ENCODE results near the gene ZSWIM5.

Gene ZSWIM5

GRCh38 chr1:45043094-45043493 lies 163.3 kb downstream of the ZSWIM5 start:
- no peak overlapping the region for H3K27ac ChIP-seq (ENCODE audit: extremely low read depth, low read depth, low read length)
- peaks cover 0 to 10% of the 10 kb centered on the region in 2 experiments; a peak in 1 of 3 replicates for H3K36me3 ChIP-seq (ENCODE audit: control insufficient read depth in 2 of 2, insufficient read depth in 1 of 2, low read length in 2 of 2)
- CTCF ChIA-PET: no interaction called here
- H3K4me3 ChIP-seq (ENCODE audit: low read depth, low read length): no peak overlapping the region
- H3K4me1 ChIP-seq (ENCODE audit: control insufficient read depth, insufficient read depth, low read length): no peaks in the 10 kb centered on the region
- POLR2A ChIA-PET: no interaction called here
- H3K9me3 ChIP-seq (ENCODE audit: control insufficient read depth, insufficient read depth, low read depth, low read length): no peaks in the 10 kb centered on the region
- TF ChIP-seq ZNF843 (tag by site-specific recombination; IDR thresholded peaks at IDR 0.05) (no peak), ZNF24 (tag by site-specific recombination; IDR thresholded peaks at IDR 0.05) (no peak), ZNF114 (tag by site-specific recombination; IDR thresholded peaks at IDR 0.05) (no peak), ZNF433 (tag by site-specific recombination; IDR thresholded peaks at IDR 0.05; ENCODE audit: low read depth) (no peak), ZNF23 (tag by site-specific recombination; IDR thresholded peaks at IDR 0.05; ENCODE audit: borderline replicate concordance) (no peak), CTCF (tag by site-specific recombination; IDR thresholded peaks at IDR 0.05) (no peak), KLF16 (tag by site-specific recombination; IDR thresholded peaks at IDR 0.05) (no peak), ZNF239 (tag by site-specific recombination; IDR thresholded peaks at IDR 0.05) (no peak), ZNF274 (IDR thresholded peaks at IDR 0.05; ENCODE audit: low read length) (no peak), ZNF274 (tag by site-specific recombination; IDR thresholded peaks at IDR 0.05; ENCODE audit: borderline replicate concordance) (no peak), ZBTB7A (tag by site-specific recombination; IDR thresholded peaks at IDR 0.05; ENCODE audit: low read depth) (no peak), ZBTB6 (tag by site-specific recombination; IDR thresholded peaks at IDR 0.05) (no peak), ZNF670 (tag by site-specific recombination; IDR thresholded peaks at IDR 0.05; ENCODE audit: low read depth) (no peak), ZNF416 (tag by site-specific recombination; IDR thresholded peaks at IDR 0.05) (no peak)
- TF ChIP-seq, protein P1, sequence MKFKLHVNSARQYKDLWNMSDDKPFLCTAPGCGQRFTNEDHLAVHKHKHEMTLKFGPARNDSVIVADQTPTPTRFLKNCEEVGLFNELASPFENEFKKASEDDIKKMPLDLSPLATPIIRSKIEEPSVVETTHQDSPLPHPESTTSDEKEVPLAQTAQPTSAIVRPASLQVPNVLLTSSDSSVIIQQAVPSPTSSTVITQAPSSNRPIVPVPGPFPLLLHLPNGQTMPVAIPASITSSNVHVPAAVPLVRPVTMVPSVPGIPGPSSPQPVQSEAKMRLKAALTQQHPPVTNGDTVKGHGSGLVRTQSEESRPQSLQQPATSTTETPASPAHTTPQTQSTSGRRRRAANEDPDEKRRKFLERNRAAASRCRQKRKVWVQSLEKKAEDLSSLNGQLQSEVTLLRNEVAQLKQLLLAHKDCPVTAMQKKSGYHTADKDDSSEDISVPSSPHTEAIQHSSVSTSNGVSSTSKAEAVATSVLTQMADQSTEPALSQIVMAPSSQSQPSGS (tag by site-specific recombination; IDR thresholded peaks at IDR 0.05; ENCODE audit: low read depth): no peak
- TF ChIP-seq, protein P2, sequence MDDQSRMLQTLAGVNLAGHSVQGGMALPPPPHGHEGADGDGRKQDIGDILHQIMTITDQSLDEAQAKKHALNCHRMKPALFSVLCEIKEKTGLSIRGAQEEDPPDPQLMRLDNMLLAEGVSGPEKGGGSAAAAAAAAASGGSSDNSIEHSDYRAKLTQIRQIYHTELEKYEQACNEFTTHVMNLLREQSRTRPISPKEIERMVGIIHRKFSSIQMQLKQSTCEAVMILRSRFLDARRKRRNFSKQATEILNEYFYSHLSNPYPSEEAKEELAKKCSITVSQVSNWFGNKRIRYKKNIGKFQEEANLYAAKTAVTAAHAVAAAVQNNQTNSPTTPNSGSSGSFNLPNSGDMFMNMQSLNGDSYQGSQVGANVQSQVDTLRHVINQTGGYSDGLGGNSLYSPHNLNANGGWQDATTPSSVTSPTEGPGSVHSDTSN (CRISPR knock-in tag; IDR thresholded peaks at IDR 0.05): no peak

- H3K4me1 ChIP-seq (ENCODE audit: control insufficient read depth, insufficient read depth, low read length): no peaks in the 10 kb centered on the region
- H3K9me3 ChIP-seq (ENCODE audit: control insufficient read depth, insufficient read depth, low read depth, low read length): no peaks in the 10 kb centered on the region
- H3K36me3 ChIP-seq (ENCODE audit: control insufficient read depth in 2 of 2, insufficient read depth in 1 of 2, low read length in 2 of 2): peaks cover 0 to 14% of the 10 kb centered on the region in 2 experiments; a peak in 1 of 3 replicates
- POLR2A ChIA-PET: interaction anchor here (1.2 kb wide), 1 partner anchor 12 kb away, joined by 3 read pairs; no protein-coding TSS in a partner anchor
- CTCF ChIA-PET: interaction anchor here (0.9 kb wide), 1 partner anchor 8 kb away, joined by 3 read pairs; no protein-coding TSS in a partner anchor
- no peak overlapping the region for H3K4me3 ChIP-seq (ENCODE audit: low read depth, low read length)
- H3K27ac ChIP-seq (ENCODE audit: extremely low read depth, low read depth, low read length): no peak overlapping the region
- TF ChIP-seq ZBTB1 (tag by site-specific recombination; IDR thresholded peaks at IDR 0.05) (no peak), ZNF677 (tag by site-specific recombination; IDR thresholded peaks at IDR 0.05) (no peak), OVOL3 (tag by site-specific recombination; IDR thresholded peaks at IDR 0.05) (no peak), ZSCAN4 (tag by site-specific recombination; IDR thresholded peaks at IDR 0.05) (no peak), ZNF433 (tag by site-specific recombination; IDR thresholded peaks at IDR 0.05; ENCODE audit: low read depth) (no peak), BCL11B (tag by site-specific recombination; IDR thresholded peaks at IDR 0.05; ENCODE audit: low read depth) (no peak), ZBTB17 (tag by site-specific recombination; IDR thresholded peaks at IDR 0.05) (no peak), ZNF792 (tag by site-specific recombination; IDR thresholded peaks at IDR 0.05) (no peak), ZNF266 (tag by site-specific recombination; IDR thresholded peaks at IDR 0.05; ENCODE audit: low read depth) (no peak), ZNF521 (tag by site-specific recombination; IDR thresholded peaks at IDR 0.05) (no peak), SP7 (tag by site-specific recombination; IDR thresholded peaks at IDR 0.05) (no peak), ZNF335 (tag by site-specific recombination; conservative IDR thresholded peaks at IDR 0.05) (no peak), ZNF37A (tag by site-specific recombination; IDR thresholded peaks at IDR 0.05) (no peak), ZNF157 (tag by site-specific recombination; IDR thresholded peaks at IDR 0.05) (no peak)
- TF ChIP-seq, protein P3, sequence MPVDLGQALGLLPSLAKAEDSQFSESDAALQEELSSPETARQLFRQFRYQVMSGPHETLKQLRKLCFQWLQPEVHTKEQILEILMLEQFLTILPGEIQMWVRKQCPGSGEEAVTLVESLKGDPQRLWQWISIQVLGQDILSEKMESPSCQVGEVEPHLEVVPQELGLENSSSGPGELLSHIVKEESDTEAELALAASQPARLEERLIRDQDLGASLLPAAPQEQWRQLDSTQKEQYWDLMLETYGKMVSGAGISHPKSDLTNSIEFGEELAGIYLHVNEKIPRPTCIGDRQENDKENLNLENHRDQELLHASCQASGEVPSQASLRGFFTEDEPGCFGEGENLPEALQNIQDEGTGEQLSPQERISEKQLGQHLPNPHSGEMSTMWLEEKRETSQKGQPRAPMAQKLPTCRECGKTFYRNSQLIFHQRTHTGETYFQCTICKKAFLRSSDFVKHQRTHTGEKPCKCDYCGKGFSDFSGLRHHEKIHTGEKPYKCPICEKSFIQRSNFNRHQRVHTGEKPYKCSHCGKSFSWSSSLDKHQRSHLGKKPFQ (tag by site-specific recombination; IDR thresholded peaks at IDR 0.05): no peak
Measured at GRCh38 chr1:45040297-45040696, 166.1 kb downstream of the ZSWIM5 start.

Measured in HEK293 (cell line).